Mononuclear cell (primary cell): ENCODE results near the gene PRM3. TPM values are rescaled to one million over a fixed set of nuclear protein-coding genes. Genes with fewer than 3 reads are reported as not detected.

Source experiments
- H3K27me3 ChIP-seq: 2 replicates; pipeline ENCODE4 v1.6.0; 2011; ENCODE audit warnings: low read length, control low read depth; ENCODE audit not compliant: insufficient read depth
- H3K4me1 ChIP-seq: 2 replicates; pipeline ENCODE4 v1.5.1; 2011; ENCODE audit warnings: mild to moderate bottlenecking, low read length, control low read depth; ENCODE audit not compliant: insufficient read depth
- H3K4me3 ChIP-seq: 2 replicates; pipeline ENCODE4 v1.5.1; 2011; ENCODE audit warnings: mild to moderate bottlenecking, low read length, moderate library complexity
- H3K9me3 ChIP-seq: 2 replicates; pipeline ENCODE4 v1.5.1; 2011; ENCODE audit warnings: low read depth, mild to moderate bottlenecking, control low read depth, low read length
- total RNA-seq: library from RNA; depleted of rRNA; stranded (reverse); fragments of >200 nt; gene quantifications from one replicate; pipeline ENCODE4 v1.2.3, GENCODE V29; 2012

The PRM3 gene
- not detected for total RNA-seq

- Histone ChIP-seq H3K4me1 (no peaks in the 10 kb centered on the region), H3K27me3 (no peaks in the 10 kb centered on the region), H3K4me3 (no peak within 1 kb of the TSS), H3K9me3 (no peaks in the 10 kb centered on the region)
Observed at GRCh38 chr16:11272921-11273720, at the start of gene PRM3. Gene PRM3, minus strand, starts transcription at chr16:11273629. Its CDS starts 34 bp downstream, at chr16:11273595.

- Histone ChIP-seq H3K4me1 (peaks cover 32% of the 10 kb centered on the region), H3K9me3 (no peaks in the 10 kb centered on the region), H3K27me3 (no peaks in the 10 kb centered on the region), H3K4me3 (no peak overlapping the region)
Observed at GRCh38 chr16:11322823-11323222, 49.4 kb upstream of the PRM3 start.

- H3K4me1 ChIP-seq = peaks cover 21% of the 10 kb centered on the region
Observed at GRCh38 chr16:11321662-11322061, 48.2 kb upstream of the PRM3 start.

GRCh38 chr16:11320170-11320569 is 46.7 kb upstream of the PRM3 start:
- Histone ChIP-seq H3K9me3 (no peaks in the 10 kb centered on the region), H3K4me1 (peaks cover 6% of the 10 kb centered on the region), H3K27me3 (no peaks in the 10 kb centered on the region), H3K4me3 (no peak overlapping the region)

More at GRCh38 chr16:11321662-11322061, 48.2 kb upstream of the PRM3 start:
- Histone ChIP-seq H3K27me3 (no peaks in the 10 kb centered on the region), H3K9me3 (no peaks in the 10 kb centered on the region), H3K4me3 (no peak overlapping the region)

GRCh38 chr16:11319529-11320146 is 46.2 kb upstream of the PRM3 start:
- H3K9me3 ChIP-seq = no peaks in the 10 kb centered on the region
- H3K27me3 ChIP-seq = no peaks in the 10 kb centered on the region
- H3K4me3 ChIP-seq = no peak overlapping the region
- peaks cover under 1% of the 10 kb centered on the region for H3K4me1 ChIP-seq

GRCh38 chr16:11318817-11319216 is 45.4 kb upstream of the PRM3 start:
- no peaks in the 10 kb centered on the region for H3K4me1 ChIP-seq
- H3K9me3 ChIP-seq = no peaks in the 10 kb centered on the region
- no peak overlapping the region for H3K4me3 ChIP-seq
- H3K27me3 ChIP-seq = no peaks in the 10 kb centered on the region

GRCh38 chr16:11316331-11317015 is 43.0 kb upstream of the PRM3 start:
- no peak overlapping the region for H3K4me3 ChIP-seq
- H3K27me3 ChIP-seq = no peaks in the 10 kb centered on the region
- no peaks in the 10 kb centered on the region for H3K9me3 ChIP-seq
- peaks cover 18% of the 10 kb centered on the region for H3K4me1 ChIP-seq

- Histone ChIP-seq H3K9me3 (no peaks in the 10 kb centered on the region), H3K4me3 (no peak overlapping the region), H3K4me1 (peaks cover 26% of the 10 kb centered on the region), H3K27me3 (no peaks in the 10 kb centered on the region)
Observed at GRCh38 chr16:11315510-11315909, 42.1 kb upstream of the PRM3 start.

- no peaks in the 10 kb centered on the region for H3K9me3 ChIP-seq
- H3K4me1 ChIP-seq = peaks cover 38% of the 10 kb centered on the region
- H3K4me3 ChIP-seq = no peak overlapping the region
- no peaks in the 10 kb centered on the region for H3K27me3 ChIP-seq
Observed at GRCh38 chr16:11314309-11314894, 41.0 kb upstream of the PRM3 start.

GRCh38 chr16:11313493-11314308 is 40.3 kb upstream of the PRM3 start:
- Histone ChIP-seq H3K4me1 (peaks cover 45% of the 10 kb centered on the region), H3K27me3 (no peaks in the 10 kb centered on the region), H3K9me3 (no peaks in the 10 kb centered on the region), H3K4me3 (no peak overlapping the region)

GRCh38 chr16:11312718-11313492 is 39.5 kb upstream of the PRM3 start:
- no peak overlapping the region for H3K4me3 ChIP-seq
- H3K4me1 ChIP-seq = peaks cover 53% of the 10 kb centered on the region

GRCh38 chr16:11310997-11311561 is 37.6 kb upstream of the PRM3 start:
- peaks cover 71% of the 10 kb centered on the region for H3K4me1 ChIP-seq
- no peaks in the 10 kb centered on the region for H3K27me3 ChIP-seq
- no peak overlapping the region for H3K4me3 ChIP-seq

More at GRCh38 chr16:11312718-11313492, 39.5 kb upstream of the PRM3 start:
- Histone ChIP-seq H3K9me3 (no peaks in the 10 kb centered on the region), H3K27me3 (no peaks in the 10 kb centered on the region)

GRCh38 chr16:11310634-11310977 is 37.2 kb upstream of the PRM3 start:
- no peak overlapping the region for H3K4me3 ChIP-seq
- H3K27me3 ChIP-seq = no peaks in the 10 kb centered on the region
- no peaks in the 10 kb centered on the region for H3K9me3 ChIP-seq
- peaks cover 76% of the 10 kb centered on the region for H3K4me1 ChIP-seq

More at GRCh38 chr16:11310997-11311561, 37.6 kb upstream of the PRM3 start:
- no peaks in the 10 kb centered on the region for H3K9me3 ChIP-seq
